ENCODE results near the gene TMEM114.

TMEM114 gene

DNA sequence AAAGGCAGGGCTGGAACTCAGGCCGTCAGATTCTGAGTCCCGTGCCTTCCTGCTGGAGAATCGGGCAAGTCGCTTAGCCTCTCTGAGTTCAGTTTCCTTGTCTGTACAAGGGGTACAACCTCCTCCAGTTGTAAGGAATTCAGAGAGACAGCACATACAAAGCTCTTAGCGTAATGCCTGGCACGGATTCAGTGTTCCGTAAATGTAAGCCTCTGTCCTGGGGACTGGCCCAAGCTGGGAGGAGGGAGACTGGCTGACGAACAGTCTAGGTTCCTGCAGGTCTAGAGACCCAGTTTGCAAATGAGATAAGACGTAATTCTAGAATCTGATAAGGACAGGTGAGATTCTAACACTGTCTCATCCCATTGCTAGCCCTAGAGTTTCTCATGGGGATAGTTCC lies 41.1 kb upstream of the TMEM114 start:
- TF ChIP-seq, protein P1, sequence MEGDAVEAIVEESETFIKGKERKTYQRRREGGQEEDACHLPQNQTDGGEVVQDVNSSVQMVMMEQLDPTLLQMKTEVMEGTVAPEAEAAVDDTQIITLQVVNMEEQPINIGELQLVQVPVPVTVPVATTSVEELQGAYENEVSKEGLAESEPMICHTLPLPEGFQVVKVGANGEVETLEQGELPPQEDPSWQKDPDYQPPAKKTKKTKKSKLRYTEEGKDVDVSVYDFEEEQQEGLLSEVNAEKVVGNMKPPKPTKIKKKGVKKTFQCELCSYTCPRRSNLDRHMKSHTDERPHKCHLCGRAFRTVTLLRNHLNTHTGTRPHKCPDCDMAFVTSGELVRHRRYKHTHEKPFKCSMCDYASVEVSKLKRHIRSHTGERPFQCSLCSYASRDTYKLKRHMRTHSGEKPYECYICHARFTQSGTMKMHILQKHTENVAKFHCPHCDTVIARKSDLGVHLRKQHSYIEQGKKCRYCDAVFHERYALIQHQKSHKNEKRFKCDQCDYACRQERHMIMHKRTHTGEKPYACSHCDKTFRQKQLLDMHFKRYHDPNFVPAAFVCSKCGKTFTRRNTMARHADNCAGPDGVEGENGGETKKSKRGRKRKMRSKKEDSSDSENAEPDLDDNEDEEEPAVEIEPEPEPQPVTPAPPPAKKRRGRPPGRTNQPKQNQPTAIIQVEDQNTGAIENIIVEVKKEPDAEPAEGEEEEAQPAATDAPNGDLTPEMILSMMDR (IDR thresholded peaks at IDR 0.05; ENCODE audit: low read depth, low read length, missing control alignments) = no peak
- H3K4me3 ChIP-seq (ENCODE audit: low read depth, low read length) = no peak overlapping the region
- H3K27me3 ChIP-seq (replicated peaks) = no peaks in the 10 kb centered on the region
- in situ Hi-C loops (cut with HindIII; ENCODE audit: low pct_ligation_motif_present, low sequenced_read_pairs) = no loop called here
- peaks cover 63% of the 10 kb centered on the region for H3K36me3 ChIP-seq (replicated peaks)
- DNase-seq = no peak
- no peak overlapping the region for H3K27ac ChIP-seq

DNA sequence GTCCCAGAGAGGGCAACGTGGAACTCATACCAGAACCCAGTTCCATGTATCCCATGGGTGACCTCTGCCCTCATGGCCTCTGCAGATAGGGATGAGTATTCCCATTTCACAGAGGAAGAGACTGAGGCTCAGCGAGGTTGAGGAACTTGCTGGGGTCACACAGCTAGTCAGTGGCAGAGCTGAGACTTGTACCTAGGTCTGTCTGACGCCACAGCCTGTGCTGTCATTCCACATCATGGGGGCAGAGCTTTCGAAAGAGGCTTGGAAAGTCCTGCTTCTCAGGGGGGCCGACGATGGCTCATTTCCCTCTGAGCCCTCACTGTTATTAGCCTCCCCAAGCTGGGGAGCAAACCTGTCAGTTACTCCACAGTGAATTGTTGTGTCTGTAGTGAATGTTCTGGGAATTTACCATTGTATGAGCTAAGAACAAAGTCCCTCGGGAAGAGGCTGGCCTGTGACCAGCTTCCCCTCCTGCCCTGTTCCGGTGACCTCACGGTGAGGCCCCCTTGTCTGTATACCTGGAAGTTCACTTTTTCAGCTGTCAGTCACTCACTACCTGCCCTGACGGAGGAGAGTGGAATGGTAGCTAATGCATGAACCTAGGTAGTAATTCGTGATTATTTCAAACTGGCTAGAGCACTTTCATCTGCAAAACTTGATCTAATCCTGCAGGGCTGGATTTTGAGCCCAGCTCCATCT lies 40.1 kb upstream of the TMEM114 start:
- peaks cover 57% of the 10 kb centered on the region for H3K36me3 ChIP-seq (replicated peaks)
- H3K27me3 ChIP-seq (replicated peaks) = no peaks in the 10 kb centered on the region
- DNase-seq = no peak
- in situ Hi-C loops (cut with HindIII; ENCODE audit: low pct_ligation_motif_present, low sequenced_read_pairs) = no loop called here
- TF ChIP-seq, protein P1 (IDR thresholded peaks at IDR 0.05; ENCODE audit: low read depth, low read length, missing control alignments) = no peak
- H3K4me3 ChIP-seq (ENCODE audit: low read depth, low read length) = no peak overlapping the region
- H3K27ac ChIP-seq = no peak overlapping the region

DNA sequence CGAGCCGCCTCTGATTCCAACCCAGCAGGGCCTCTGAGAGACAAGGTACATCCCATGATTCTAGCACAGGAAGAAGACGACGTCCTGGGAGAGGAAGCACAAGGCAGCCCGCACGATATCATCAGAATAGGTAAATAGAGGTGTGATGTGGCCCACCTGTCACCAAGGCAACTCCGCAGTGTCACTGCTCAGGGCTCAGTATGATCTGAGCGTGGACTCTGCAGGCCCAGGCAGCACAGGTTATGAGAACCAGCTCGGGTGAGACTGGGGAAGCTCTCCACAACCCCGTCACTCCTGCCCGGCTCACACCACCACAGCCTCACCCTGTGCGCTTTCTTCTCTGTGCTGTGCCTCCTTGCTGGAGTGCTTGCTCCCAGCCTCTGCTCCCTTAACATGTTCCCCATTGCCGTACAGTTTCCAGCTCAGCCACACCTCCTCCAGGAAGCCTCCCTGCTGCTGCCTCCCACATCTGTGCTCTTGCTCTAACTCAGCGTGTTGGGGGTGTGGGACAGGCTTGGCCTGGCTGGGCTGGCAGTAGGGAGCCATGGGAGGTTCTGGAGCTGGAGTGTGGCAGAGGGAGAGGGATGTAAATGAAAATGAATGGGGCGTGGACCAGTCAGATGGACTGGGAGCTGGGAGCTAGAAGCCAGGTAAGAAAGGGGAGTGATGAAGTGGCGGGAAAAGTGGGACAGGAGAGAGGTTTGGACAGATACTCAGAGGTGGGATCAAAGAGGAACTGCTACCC lies 38.8 kb upstream of the TMEM114 start:
- H3K4me3 ChIP-seq (ENCODE audit: low read depth, low read length) = no peak overlapping the region
- in situ Hi-C loops (cut with HindIII; ENCODE audit: low pct_ligation_motif_present, low sequenced_read_pairs) = no loop called here
- H3K27me3 ChIP-seq (replicated peaks) = no peaks in the 10 kb centered on the region
- H3K36me3 ChIP-seq (replicated peaks) = peaks cover 51% of the 10 kb centered on the region
- H3K27ac ChIP-seq = no peak overlapping the region
- TF ChIP-seq, protein P1 (IDR thresholded peaks at IDR 0.05; ENCODE audit: low read depth, low read length, missing control alignments) = no peak
- DNase-seq = no peak

DNA sequence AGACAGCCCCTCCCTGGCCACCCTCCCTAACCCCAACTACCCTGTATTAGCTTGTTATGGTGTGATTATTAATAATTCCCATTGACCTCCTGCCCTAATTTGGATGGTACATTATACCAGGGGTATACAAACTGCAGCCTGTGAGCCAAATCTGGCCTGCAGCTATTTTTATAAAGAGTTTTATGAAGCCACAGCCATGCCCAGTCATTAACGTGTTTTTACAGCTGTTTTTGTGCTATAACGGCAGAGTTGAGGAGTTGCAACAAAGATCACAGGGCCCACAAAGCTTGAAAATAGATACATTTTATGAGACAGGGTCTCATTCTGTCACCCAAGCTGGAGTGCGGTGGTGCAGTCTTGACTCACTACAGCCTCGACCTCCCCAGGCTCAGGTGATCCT lies 37.1 kb upstream of the TMEM114 start:
- Histone ChIP-seq H3K27me3 (replicated peaks) (no peaks in the 10 kb centered on the region), H3K4me3 (ENCODE audit: low read depth, low read length) (no peak overlapping the region), H3K36me3 (replicated peaks) (peaks cover 45% of the 10 kb centered on the region), H3K27ac (no peak overlapping the region)
- in situ Hi-C loops (cut with HindIII; ENCODE audit: low pct_ligation_motif_present, low sequenced_read_pairs) = no loop called here
- TF ChIP-seq, protein P1 (IDR thresholded peaks at IDR 0.05; ENCODE audit: low read depth, low read length, missing control alignments) = no peak
- DNase-seq = no peak

DNA sequence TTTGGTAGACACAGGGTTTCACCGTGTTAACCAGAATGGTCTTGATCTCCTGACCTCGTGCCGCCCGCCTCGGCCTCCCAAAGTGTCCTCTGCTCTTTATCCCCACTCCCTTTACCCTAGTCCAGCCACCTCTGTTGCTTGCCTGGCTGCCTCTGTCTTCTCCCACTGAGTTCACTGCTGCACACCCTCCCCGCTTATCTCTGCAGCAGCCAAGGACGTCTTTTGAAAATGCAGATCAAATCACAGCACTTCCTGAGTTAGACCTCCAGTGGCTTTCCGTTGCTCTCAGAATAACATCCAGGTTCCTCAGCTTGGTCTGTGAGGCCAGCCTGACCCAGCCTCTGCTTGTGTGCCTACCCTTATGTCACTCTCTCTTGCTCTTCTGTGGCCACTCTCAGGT lies 36.6 kb upstream of the TMEM114 start:
- in situ Hi-C loops (cut with HindIII; ENCODE audit: low pct_ligation_motif_present, low sequenced_read_pairs) = no loop called here
- no peak for DNase-seq
- Histone ChIP-seq H3K4me3 (ENCODE audit: low read depth, low read length) (no peak overlapping the region), H3K27me3 (replicated peaks) (no peaks in the 10 kb centered on the region), H3K27ac (no peak overlapping the region), H3K36me3 (replicated peaks) (peaks cover 40% of the 10 kb centered on the region)
- TF ChIP-seq, protein P1 (IDR thresholded peaks at IDR 0.05; ENCODE audit: low read depth, low read length, missing control alignments) = no peak
